ENCODE data around the gene IER5. TPM values are rescaled to one million over a fixed set of nuclear protein-coding genes. Genes with fewer than 3 reads are reported as not detected.
A peak's percentile ranks its signal among the peaks of the same experiment; 100 is the strongest.

The IER5 gene
- total and polyA plus RNA-seq, 4 donors: 18.6 to 34.5 (median 26.2) TPM

GRCh38 chr1:181092056-181092455, 3.6 kb downstream of the IER5 start:
- Histone ChIP-seq H3K9me3 (ENCODE audit: control insufficient read depth in 4 of 4, insufficient read depth in 3 of 4, low read length in 3 of 4) (no peaks in the 10 kb centered on the region), H3K4me1 (ENCODE audit: control insufficient read depth in 5 of 5, insufficient read depth in 5 of 5, low read length in 5 of 5) (peaks cover 15 to 33% (median 22%) of the 10 kb centered on the region in 5 donors), H3K27me3 (ENCODE audit: control insufficient read depth in 3 of 3, insufficient read depth in 3 of 3, low read length in 2 of 3) (no peaks in the 10 kb centered on the region), H3K4me3 (no peak overlapping the region), H3K27ac (ENCODE audit: low read depth in 1 of 2, low read length in 1 of 2) (no peak overlapping the region), H3K36me3 (ENCODE audit: control insufficient read depth in 4 of 4, insufficient read depth in 4 of 4, low read length in 4 of 4) (peaks cover 0 to 6% (median 0%) of the 10 kb centered on the region in 4 donors), H3K9ac (ENCODE audit: insufficient read depth in 1 of 2, low read length in 2 of 2) (no peak overlapping the region)
- ATAC-seq (ENCODE audit: insufficient read depth, low FRiP score) (no peak), DNase-seq (no peak)
- TF ChIP-seq CTCF (IDR thresholded peaks at IDR 0.05; ENCODE audit: control extremely low read depth, extremely low read depth): no peak
- 58 to 76% methylated on average over 2 of the region's 2 CpGs for WGBS, 2 donors

GRCh38 chr1:181092883-181093458, 4.5 kb downstream of the IER5 start:
- peak overlapping the region in 1 of 2 donors; percentile 25 for H3K27ac ChIP-seq (ENCODE audit: low read depth in 1 of 2, low read length in 1 of 2)
- H3K9ac ChIP-seq (ENCODE audit: insufficient read depth in 1 of 2, low read length in 2 of 2): no peak overlapping the region
- peaks cover 0 to 6% (median 0%) of the 10 kb centered on the region in 4 donors for H3K36me3 ChIP-seq (ENCODE audit: control insufficient read depth in 4 of 4, insufficient read depth in 4 of 4, low read length in 4 of 4)
- no peaks in the 10 kb centered on the region for H3K9me3 ChIP-seq (ENCODE audit: control insufficient read depth in 4 of 4, insufficient read depth in 3 of 4, low read length in 3 of 4)
- H3K4me3 ChIP-seq: no peak overlapping the region
- no peak for TF ChIP-seq CTCF (IDR thresholded peaks at IDR 0.05; ENCODE audit: control extremely low read depth, extremely low read depth)
- no peaks in the 10 kb centered on the region for H3K27me3 ChIP-seq (ENCODE audit: control insufficient read depth in 3 of 3, insufficient read depth in 3 of 3, low read length in 2 of 3)
- DNase-seq (no peak), ATAC-seq (ENCODE audit: insufficient read depth, low FRiP score) (no peak)
- WGBS, 2 donors: 89 to 94% methylated on average over 4 of the region's 4 CpGs
- peaks cover 12 to 35% (median 25%) of the 10 kb centered on the region in 5 donors for H3K4me1 ChIP-seq (ENCODE audit: control insufficient read depth in 5 of 5, insufficient read depth in 5 of 5, low read length in 5 of 5)

GRCh38 chr1:181094416-181095212, 6.1 kb downstream of the IER5 start:
- no peak overlapping the region for H3K4me3 ChIP-seq
- no peak overlapping the region for H3K9ac ChIP-seq (ENCODE audit: insufficient read depth in 1 of 2, low read length in 2 of 2)
- WGBS, 2 donors: 71 to 82% methylated on average over 7 of the region's 7 CpGs
- no peaks in the 10 kb centered on the region for H3K27me3 ChIP-seq (ENCODE audit: control insufficient read depth in 3 of 3, insufficient read depth in 3 of 3, low read length in 2 of 3)
- DNase-seq (peak in 2 of 3 donors; percentile 25 to 32), ATAC-seq (ENCODE audit: insufficient read depth, low FRiP score) (no peak)
- H3K27ac ChIP-seq (ENCODE audit: low read depth in 1 of 2, low read length in 1 of 2): peak overlapping the region in 1 of 2 donors; percentile 66
- peaks cover 0 to 6% (median 0%) of the 10 kb centered on the region in 4 donors for H3K36me3 ChIP-seq (ENCODE audit: control insufficient read depth in 4 of 4, insufficient read depth in 4 of 4, low read length in 4 of 4)
- no peak for TF ChIP-seq CTCF (IDR thresholded peaks at IDR 0.05; ENCODE audit: control extremely low read depth, extremely low read depth)
- H3K9me3 ChIP-seq (ENCODE audit: control insufficient read depth in 4 of 4, insufficient read depth in 3 of 4, low read length in 3 of 4): no peaks in the 10 kb centered on the region
- H3K4me1 ChIP-seq (ENCODE audit: control insufficient read depth in 5 of 5, insufficient read depth in 5 of 5, low read length in 5 of 5): peaks cover 16 to 39% (median 28%) of the 10 kb centered on the region in 5 donors
